GM12892 (cell line): ENCODE measurements around the gene BTBD10.

Experiments
- POLR2A ChIP-seq: IDR thresholded peaks from 2 replicates; pipeline ENCODE4 v1.6.1; 2011; ENCODE audit warnings: low read depth, low read length, control low read depth
- POLR2AphosphoS5 ChIP-seq: IDR thresholded peaks from 2 replicates; pipeline ENCODE4 v1.6.1; 2011; ENCODE audit warnings: low read depth, low read length, control low read depth
- TAF1 ChIP-seq: IDR thresholded peaks from 2 replicates; pipeline ENCODE4 v1.6.1; 2011; ENCODE audit warnings: low read depth, mild to moderate bottlenecking, control low read depth, low read length, borderline replicate concordance

GRCh38 chr11:13429288-13429687 lies 33.7 kb downstream of the BTBD10 start:
- TF ChIP-seq POLR2AphosphoS5 (no peak), POLR2A (no peak), TAF1 (no peak)
